IMR-90 (cell line): ENCODE results near the gene PIK3R3. TPM values are rescaled to one million over a fixed set of nuclear protein-coding genes. Genes with fewer than 3 reads are reported as not detected.

Experiments
- ATAC-seq: fragments of 200-7000 bp; cut with Tn5 transposase; 2 replicates; pipeline ENCODE4 v1.9.1; 2020; ENCODE audit warnings: low read depth, mild to moderate bottlenecking, moderate library complexity
- BruUV-seq: library from RNA; stranded (reverse); fragments of 400-500 nt; replicated peaks from 2 replicates; lab custom pipeline; 2021; lab: Mats Ljungman, UMichigan
- CTCF ChIA-PET: fragments of 300-600 bp; formaldehyde crosslinking; extraction: SDS; loops from one replicate; lab custom pipeline; 2021; ENCODE audit warnings: antibody characterized with exemption; lab: Yijun Ruan, JAX
- POLR2A ChIA-PET: fragments of 300-600 bp; sonication (Branson Sonifier 250); formaldehyde crosslinking; loops from one replicate; lab custom pipeline; 2022; ENCODE audit warnings: antibody characterized with exemption; ENCODE audit not compliant: unreplicated experiment; lab: Charles Lee
- DNase-seq: peaks from one replicate; pipeline ENCODE4 v3.0.0; 2013
- H2AFZ ChIP-seq: replicated peaks from 2 replicates; pipeline ENCODE3; 2013; ENCODE audit warnings: low read length, mild to moderate bottlenecking; ENCODE audit not compliant: poor library complexity
- H2AK5ac ChIP-seq: 2 replicates; pipeline ENCODE4 v1.6.1; 2013; ENCODE audit warnings: low read depth, low read length, inconsistent platforms
- H2AK9ac ChIP-seq: replicated peaks from 2 replicates; pipeline ENCODE3; 2013; ENCODE audit warnings: mild to moderate bottlenecking, low read depth, low read length, moderate library complexity; ENCODE audit not compliant: poor library complexity
- H2BK120ac ChIP-seq: 2 replicates; pipeline ENCODE4 v1.6.1; 2013; ENCODE audit warnings: low read depth, low read length, inconsistent platforms
- H2BK15ac ChIP-seq: 3 replicates; pipeline ENCODE4 v1.6.1; 2013; ENCODE audit warnings: low read depth, low read length, inconsistent platforms
- H2BK20ac ChIP-seq: 2 replicates; pipeline ENCODE4 v1.6.1; 2013; ENCODE audit warnings: low read depth, mild to moderate bottlenecking, inconsistent platforms, low read length, moderate library complexity
- H2BK5ac ChIP-seq: 2 replicates; pipeline ENCODE4 v1.6.1; 2013; ENCODE audit warnings: mild to moderate bottlenecking, low read depth, low read length, inconsistent platforms; ENCODE audit not compliant: poor library complexity, severe bottlenecking
- H3K14ac ChIP-seq: replicated peaks from 2 replicates; pipeline ENCODE4 v1.6.1; 2013; ENCODE audit warnings: low read depth, low read length, inconsistent platforms
- H3K18ac ChIP-seq: 2 replicates; pipeline ENCODE4 v1.6.1; 2013; ENCODE audit warnings: low read depth, low read length, control low read depth
- H3K23ac ChIP-seq: 2 replicates; pipeline ENCODE4 v1.6.1; 2013; ENCODE audit warnings: low read depth, low read length, inconsistent platforms
- H3K27ac ChIP-seq: 2 replicates; pipeline ENCODE4 v1.5.1; 2013; ENCODE audit warnings: mild to moderate bottlenecking, control low read depth, low read length; ENCODE audit not compliant: insufficient read depth
- H3K27me3 ChIP-seq: 2 replicates; pipeline ENCODE4 v1.6.1; 2013; ENCODE audit warnings: low read length; ENCODE audit not compliant: control insufficient read depth, insufficient read depth
- H3K36me3 ChIP-seq: 2 replicates; pipeline ENCODE4 v1.6.1; 2013; ENCODE audit warnings: low read length, mixed read lengths; ENCODE audit not compliant: control insufficient read depth, insufficient read depth
- H3K4ac ChIP-seq: 2 replicates; pipeline ENCODE4 v1.6.1; 2013; ENCODE audit warnings: low read depth, low read length, inconsistent platforms
- H3K4me1 ChIP-seq: 2 replicates; pipeline ENCODE4 v1.6.1; 2013; ENCODE audit warnings: low read length, mixed read lengths; ENCODE audit not compliant: control insufficient read depth, insufficient read depth
- H3K4me2 ChIP-seq: 2 replicates; pipeline ENCODE4 v1.6.1; 2013; ENCODE audit warnings: low read depth, mild to moderate bottlenecking, control low read depth, low read length, moderate library complexity
- H3K4me3 ChIP-seq: 2 replicates; pipeline ENCODE4 v1.5.1; 2013; ENCODE audit warnings: low read depth, mild to moderate bottlenecking, control low read depth, low read length, moderate library complexity; ENCODE audit not compliant: insufficient read depth
- H3K56ac ChIP-seq: 2 replicates; pipeline ENCODE4 v1.6.1; 2013; ENCODE audit warnings: low read length, inconsistent platforms; ENCODE audit not compliant: insufficient read depth; ENCODE audit errors: extremely low read depth
- H3K79me1 ChIP-seq, 2 experiments: 2 replicates each; pipeline ENCODE4 v1.6.1; 2013; ENCODE audit warnings: low read length in 2 of 2, inconsistent platforms in 1 of 2, low read depth in 1 of 2
- H3K9ac ChIP-seq: 2 replicates; pipeline ENCODE4 v1.6.1; 2013; ENCODE audit warnings: low read depth, low read length, control low read depth
- H3K9me1 ChIP-seq: 2 replicates; pipeline ENCODE4 v1.6.1; 2013; ENCODE audit warnings: low read length, inconsistent platforms; ENCODE audit not compliant: insufficient read depth
- H3K9me3 ChIP-seq: 2 replicates; pipeline ENCODE4 v1.6.1; 2013; ENCODE audit warnings: low read length; ENCODE audit not compliant: control insufficient read depth, insufficient read depth
- H4K20me1 ChIP-seq: 2 replicates; pipeline ENCODE4 v1.6.1; 2013; ENCODE audit warnings: low read length, inconsistent platforms; ENCODE audit not compliant: insufficient read depth
- H4K5ac ChIP-seq: 2 replicates; pipeline ENCODE4 v1.6.1; 2013; ENCODE audit warnings: mild to moderate bottlenecking, low read depth, low read length, control low read depth
- H4K8ac ChIP-seq, 2 experiments: 2 replicates each; pipeline ENCODE4 v1.6.1; 2013; ENCODE audit warnings: low read depth in 2 of 2, low read length in 2 of 2, control low read depth in 1 of 2, inconsistent platforms in 1 of 2
- H4K91ac ChIP-seq: 2 replicates; pipeline ENCODE4 v1.6.1; 2013; ENCODE audit warnings: low read depth, low read length, inconsistent platforms; ENCODE audit not compliant: insufficient read depth
- BHLHE40 ChIP-seq: fragments of 150-350 bp; IDR thresholded peaks from 2 replicates; pipeline ENCODE4 v1.6.1; 2016; ENCODE audit warnings: mild to moderate bottlenecking, low read depth, low read length
- CEBPB ChIP-seq: IDR thresholded peaks from 2 replicates; pipeline ENCODE4 v1.6.1; 2012; ENCODE audit warnings: low read depth, low read length, improper control_type of control experiment
- CHD1 ChIP-seq: IDR thresholded peaks from 2 replicates; pipeline ENCODE4 v1.6.1; 2012; ENCODE audit warnings: low read depth, low read length, improper control_type of control experiment
- CTCF ChIP-seq: conservative IDR thresholded peaks from 2 replicates; pipeline ENCODE4 v1.5.1; 2012; ENCODE audit warnings: mild to moderate bottlenecking, low read depth, low read length, improper control_type of control experiment
- FOS ChIP-seq: fragments of 150-350 bp; IDR thresholded peaks from 2 replicates; pipeline ENCODE4 v1.6.1; 2016; ENCODE audit warnings: low read depth, low read length
- MXI1 ChIP-seq: IDR thresholded peaks from 2 replicates; pipeline ENCODE4 v1.6.1; 2012; ENCODE audit warnings: low read depth, mild to moderate bottlenecking, low read length, moderate library complexity, borderline replicate concordance
- NFE2L2 ChIP-seq: fragments of 150-350 bp; IDR thresholded peaks from 2 replicates; pipeline ENCODE4 v1.6.1; 2016; ENCODE audit warnings: low read depth, mild to moderate bottlenecking, low read length
- POLR2A ChIP-seq: IDR thresholded peaks from 2 replicates; pipeline ENCODE4 v1.6.1; 2012; ENCODE audit warnings: mild to moderate bottlenecking, low read depth, low read length
- RAD21 ChIP-seq: IDR thresholded peaks from 2 replicates; pipeline ENCODE4 v1.6.1; 2012; ENCODE audit warnings: low read length, improper control_type of control experiment
- RCOR1 ChIP-seq: IDR thresholded peaks from 2 replicates; pipeline ENCODE4 v1.6.1; 2012; ENCODE audit warnings: mild to moderate bottlenecking, low read length, improper control_type of control experiment; ENCODE audit not compliant: insufficient replicate concordance
- SMC3 ChIP-seq: fragments of 150-350 bp; IDR thresholded peaks from 2 replicates; pipeline ENCODE4 v1.6.1; 2016; ENCODE audit warnings: low read depth, mild to moderate bottlenecking, antibody characterized with exemption, low read length, moderate library complexity
- whole genome bisulfite sequencing, 2 experiments: methylation state at CpG; one replicate each; pipeline versions ENCODE4 v1.1.5 to v1.1.7; 2013; ENCODE audit warnings: missing lambda C conversion rate in 2 of 2; ENCODE audit not compliant: insufficient read length in 1 of 2; ENCODE audit errors: extremely low coverage in 2 of 2; 5-methylcytosine and 5-hydroxymethylcytosine counted together
- dilution Hi-C: fragments of 300-500 bp; cut with HindIII; formaldehyde crosslinking; loops from one replicate; pipeline ENCODE4 v1.14.3; 2018; ENCODE audit warnings: low sequenced_read_pairs; ENCODE audit not compliant: unreplicated experiment
- in situ Hi-C: fragments of 300-500 bp; cut with MboI; formaldehyde crosslinking; loops from 3 replicates; pipeline ENCODE4 v1.14.3; 2019; ENCODE audit warnings: low sequenced_read_pairs, inconsistent platforms, mixed read lengths
- intact Hi-C: fragments of 100-400 bp; cut with micrococcal nuclease; formaldehyde crosslinking; loops from 2 replicates; pipeline ENCODE4 v1.10.0; 2022
- polyA plus RNA-seq, 3 experiments: library from polyadenylated mRNA; depleted of rRNA; stranded (reverse); fragments of >200 nt; gene quantifications; 2 replicates each; pipeline ENCODE4 v1.2.3, GENCODE V29; 2012; ENCODE audit warnings: low replicate concordance in 1 of 3
- total RNA-seq: library from RNA; depleted of rRNA; stranded (reverse); fragments of >200 nt; gene quantifications from 2 replicates; pipeline ENCODE4 v1.2.3, GENCODE V29; 2012
- TF ChIP-seq, protein P1 (sequence below): fragments of 150-350 bp; IDR thresholded peaks from 2 replicates; pipeline ENCODE4 v1.6.1; 2016; ENCODE audit warnings: low read depth, mild to moderate bottlenecking, low read length, moderate library complexity, borderline replicate concordance
- TF ChIP-seq, protein P2 (sequence below): fragments of 150-350 bp; IDR thresholded peaks from 2 replicates; pipeline ENCODE4 v1.6.1; 2017; ENCODE audit warnings: mild to moderate bottlenecking, antibody characterized with exemption, low read length, low read depth

PIK3R3 gene
- total and polyA plus RNA-seq, 2 of the 4 experiments (the other 2 are of a cell fraction), result 5.3 to 9.9 TPM

GRCh38 chr1:46179138-46180081 lies 47.0 kb upstream of the PIK3R3 start:
- H3K27me3 ChIP-seq, result no peaks in the 10 kb centered on the region
- no peak overlapping the region for H2AK9ac ChIP-seq
- H4K5ac ChIP-seq, result no peak overlapping the region
- no peak overlapping the region for H3K27ac ChIP-seq
- no peaks in the 10 kb centered on the region for H3K9me3 ChIP-seq
- no peaks in the 10 kb centered on the region for H4K20me1 ChIP-seq
- intact Hi-C loops (loop anchor here (1.0 to 5.0 kb wide), 5 partner anchors 44 to 297 kb away; no protein-coding TSS in a partner anchor), in situ Hi-C loops (loop anchor here (5.0 kb wide), 1 partner anchor 142 kb away; no protein-coding TSS in a partner anchor), dilution Hi-C loops (loop anchor here (25.0 kb wide), 1 partner anchor 142 kb away; no protein-coding TSS in a partner anchor)
- H2BK20ac ChIP-seq, result peak overlapping the region; percentile 30; the same call in 1 of the 2 replicates
- peak overlapping the region in 1 of 2 experiments; percentile 45; a peak in 2 of 4 replicates for H4K8ac ChIP-seq
- DNase-seq (peak; percentile 85), ATAC-seq (peak; percentile 88)
- H2BK5ac ChIP-seq, result no peak overlapping the region
- H2AK5ac ChIP-seq, result no peak overlapping the region
- peak overlapping the region; percentile 42 for H3K4ac ChIP-seq
- no TSS peak for BruUV-seq
- no peak overlapping the region for H3K9ac ChIP-seq
- no peak overlapping the region for H3K4me3 ChIP-seq
- H3K4me2 ChIP-seq, result no peak overlapping the region
- POLR2A ChIA-PET, result no interaction called here
- H2BK120ac ChIP-seq, result peak overlapping the region; percentile 23
- H3K79me1 ChIP-seq, result no peaks in the 10 kb centered on the region
- CTCF ChIA-PET, result interaction anchor here (0.6 to 1.0 kb wide), 3 partner anchors 78 to 141 kb away, joined by 3 to 7 read pairs (median 4); no protein-coding TSS in a partner anchor
- no peak overlapping the region for H2BK15ac ChIP-seq
- no peaks in the 10 kb centered on the region for H3K36me3 ChIP-seq
- H3K18ac ChIP-seq, result no peak overlapping the region
- H4K91ac ChIP-seq, result peak overlapping the region; percentile 10; the same call in 1 of the 2 replicates
- peak overlapping the region; percentile 51; the same call in 1 of the 2 replicates for H3K14ac ChIP-seq
- peaks cover 21% of the 10 kb centered on the region for H3K9me1 ChIP-seq
- H3K23ac ChIP-seq, result 0 out of 2 replicates have a peak overlapping the region, but pooled peaks have one; percentile 11
- WGBS, 2 experiments, result 0% methylated on average over 3 of the region's 10 CpGs; no CpG with 5 or more reads in 1 of the 2 experiments
- no peak overlapping the region for H3K56ac ChIP-seq
- peaks cover 16% of the 10 kb centered on the region for H3K4me1 ChIP-seq
- H2AFZ ChIP-seq, result peak overlapping the region; percentile 56
- TF ChIP-seq POLR2A (peak; percentile 47), NFE2L2 (no peak), BHLHE40 (no peak), FOS (no peak), CTCF (peak; percentile 96), RCOR1 (no peak), RAD21 (peak; percentile 98), CEBPB (no peak), CHD1 (no peak), MXI1 (no peak), SMC3 (peak; percentile 97)
- TF ChIP-seq, protein P1, sequence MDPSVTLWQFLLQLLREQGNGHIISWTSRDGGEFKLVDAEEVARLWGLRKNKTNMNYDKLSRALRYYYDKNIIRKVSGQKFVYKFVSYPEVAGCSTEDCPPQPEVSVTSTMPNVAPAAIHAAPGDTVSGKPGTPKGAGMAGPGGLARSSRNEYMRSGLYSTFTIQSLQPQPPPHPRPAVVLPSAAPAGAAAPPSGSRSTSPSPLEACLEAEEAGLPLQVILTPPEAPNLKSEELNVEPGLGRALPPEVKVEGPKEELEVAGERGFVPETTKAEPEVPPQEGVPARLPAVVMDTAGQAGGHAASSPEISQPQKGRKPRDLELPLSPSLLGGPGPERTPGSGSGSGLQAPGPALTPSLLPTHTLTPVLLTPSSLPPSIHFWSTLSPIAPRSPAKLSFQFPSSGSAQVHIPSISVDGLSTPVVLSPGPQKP, result no peak
- TF ChIP-seq, protein P2, sequence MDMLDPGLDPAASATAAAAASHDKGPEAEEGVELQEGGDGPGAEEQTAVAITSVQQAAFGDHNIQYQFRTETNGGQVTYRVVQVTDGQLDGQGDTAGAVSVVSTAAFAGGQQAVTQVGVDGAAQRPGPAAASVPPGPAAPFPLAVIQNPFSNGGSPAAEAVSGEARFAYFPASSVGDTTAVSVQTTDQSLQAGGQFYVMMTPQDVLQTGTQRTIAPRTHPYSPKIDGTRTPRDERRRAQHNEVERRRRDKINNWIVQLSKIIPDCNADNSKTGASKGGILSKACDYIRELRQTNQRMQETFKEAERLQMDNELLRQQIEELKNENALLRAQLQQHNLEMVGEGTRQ, result no peak
